GM12878 (cell line): ENCODE results near the gene DNAJC7. TPM values are rescaled to one million over a fixed set of nuclear protein-coding genes. Genes with fewer than 3 reads are reported as not detected.
A peak's percentile ranks its signal among the peaks of the same experiment; 100 is the strongest.

Experiments
- BCL11A ChIP-seq: IDR thresholded peaks from 2 replicates; pipeline ENCODE4 v1.6.1; 2011; ENCODE audit warnings: low read depth, low read length
- BHLHE40 ChIP-seq, 2 experiments: fragments of 450-650 bp in 1 of 2; IDR thresholded peaks; 2 replicates each; pipeline ENCODE4 v1.6.1; 2011 to 2017; ENCODE audit warnings: low read depth in 2 of 2, borderline replicate concordance in 1 of 2, improper control_type of control experiment in 1 of 2, low read length in 1 of 2, mild to moderate bottlenecking in 1 of 2
- BMI1 ChIP-seq: fragments of 450-650 bp; IDR thresholded peaks from 2 replicates; pipeline ENCODE4 v1.6.1; 2016; ENCODE audit warnings: mild to moderate bottlenecking, moderate library complexity, borderline replicate concordance
- CHD2 ChIP-seq: IDR thresholded peaks from 2 replicates; pipeline ENCODE4 v1.6.1; 2011; ENCODE audit warnings: low read depth, low read length, improper control_type of control experiment, borderline replicate concordance
- GATAD2B ChIP-seq: fragments of 450-650 bp; conservative IDR thresholded peaks from 2 replicates; pipeline ENCODE4 v1.6.1; 2017; ENCODE audit warnings: low read depth, mild to moderate bottlenecking, moderate library complexity
- HCFC1 ChIP-seq: fragments of 150-350 bp; IDR thresholded peaks from 2 replicates; pipeline ENCODE4 v1.6.1; 2014; ENCODE audit warnings: low read length
- HDAC6 ChIP-seq: fragments of 200-600 bp; sonication (generic); IDR thresholded peaks from one replicate; pipeline ENCODE4 v1.8.0; 2017; ENCODE audit warnings: antibody characterized with exemption; ENCODE audit not compliant: unreplicated experiment
- IRF4 ChIP-seq: IDR thresholded peaks from 2 replicates; pipeline ENCODE4 v1.6.1; 2011; ENCODE audit warnings: low read depth, low read length
- JUNB ChIP-seq: IDR thresholded peaks from 2 replicates; pipeline ENCODE4 v1.6.1; 2016; ENCODE audit warnings: antibody characterized with exemption, mild to moderate bottlenecking
- JUND ChIP-seq: IDR thresholded peaks from 2 replicates; pipeline ENCODE4 v1.6.1; 2012; ENCODE audit warnings: low read depth, mild to moderate bottlenecking, low read length, improper control_type of control experiment, moderate library complexity
- MXI1 ChIP-seq: fragments of 150-350 bp; IDR thresholded peaks from 2 replicates; pipeline ENCODE4 v1.6.1; 2011; ENCODE audit warnings: low read depth, mild to moderate bottlenecking, inconsistent platforms, low read length, improper control_type of control experiment
- RAD21 ChIP-seq: IDR thresholded peaks from 2 replicates; pipeline ENCODE4 v1.6.1; 2011; ENCODE audit warnings: mild to moderate bottlenecking, low read depth, low read length, moderate library complexity; ENCODE audit not compliant: insufficient read depth
- SMAD1 ChIP-seq: fragments of 450-650 bp; IDR thresholded peaks from 2 replicates; pipeline ENCODE4 v1.6.1; 2018; ENCODE audit warnings: mild to moderate bottlenecking, low read depth; ENCODE audit not compliant: partially characterized antibody
- SMAD5 ChIP-seq: IDR thresholded peaks from 2 replicates; pipeline ENCODE4 v1.6.1; 2016; ENCODE audit warnings: antibody characterized with exemption, low read depth
- SMC3 ChIP-seq: IDR thresholded peaks from 2 replicates; pipeline ENCODE4 v1.6.1; 2011; ENCODE audit warnings: low read length, improper control_type of control experiment, borderline replicate concordance
- SP1 ChIP-seq: IDR thresholded peaks from one replicate; pipeline ENCODE4 v1.6.1; 2011; ENCODE audit warnings: low read depth, low read length
- STAT1 ChIP-seq: fragments of 450-650 bp; conservative IDR thresholded peaks from 2 replicates; pipeline ENCODE4 v1.6.1; 2014; ENCODE audit warnings: antibody characterized with exemption, mild to moderate bottlenecking
- TCF3 ChIP-seq: IDR thresholded peaks from 2 replicates; pipeline ENCODE4 v1.6.1; 2012; ENCODE audit warnings: low read depth, mild to moderate bottlenecking, low read length, borderline replicate concordance; ENCODE audit not compliant: insufficient read depth
- YBX1 ChIP-seq: fragments of 450-650 bp; IDR thresholded peaks from 2 replicates; pipeline ENCODE4 v1.6.1; 2016; ENCODE audit warnings: antibody characterized with exemption
- ZNF217 ChIP-seq: fragments of 450-650 bp; IDR thresholded peaks from 2 replicates; pipeline ENCODE4 v1.6.1; 2017; ENCODE audit warnings: antibody characterized with exemption, mild to moderate bottlenecking
- polyA plus RNA-seq, 11 experiments: library from polyadenylated mRNA; depleted of rRNA in 4 of 11; unstranded in 6 of 11; stranded (reverse) in 5 of 11; fragments of >200 nt; fragmentation: Nextera tagmentation in 4 of 11; fragmentation: Illumina TruSeq in 1 of 11; extraction: Ambion mirVana in 4 of 11; extraction: Trizol in 1 of 11; gene quantifications; 1 replicate in 1 of 11; 2 replicates in 10 of 11; pipeline versions ENCODE4 v1.2.1 to v1.2.3, GENCODE V29; 2011 to 2016; ENCODE audit warnings: inconsistent platforms in 2 of 11, missing spikeins in 2 of 11, low read depth in 1 of 11
- total RNA-seq, 4 experiments: library from RNA; depleted of rRNA in 3 of 4; stranded (reverse); fragments of >200 nt in 3 of 4; fragmentation: Illumina TruSeq in 1 of 4; extraction: Trizol in 1 of 4; gene quantifications; 2 replicates each; pipeline versions ENCODE4 v1.2.1 to v1.2.3, GENCODE V29; 2013 to 2021
- TF ChIP-seq, protein P1 (sequence below): IDR thresholded peaks from 2 replicates; pipeline ENCODE4 v1.6.1; 2012; ENCODE audit warnings: low read depth, low read length, improper control_type of control experiment
- TF ChIP-seq, protein P2 (sequence below), 3 experiments: IDR thresholded peaks in 2 of 3; conservative IDR thresholded peaks in 1 of 3; 2 replicates each; pipeline ENCODE4 v1.5.1; 2011; ENCODE audit warnings: low read depth in 3 of 3, low read length in 3 of 3, mild to moderate bottlenecking in 3 of 3, control low read depth in 2 of 3, moderate library complexity in 2 of 3, inconsistent platforms in 1 of 3, mixed read lengths in 1 of 3; ENCODE audit not compliant: control insufficient read depth in 2 of 3, insufficient read depth in 1 of 3; ENCODE audit errors: extremely low read depth in 1 of 3
- TF ChIP-seq, protein P3 (sequence below): IDR thresholded peaks from 2 replicates; pipeline ENCODE4 v1.6.1; 2012; ENCODE audit warnings: mild to moderate bottlenecking, low read depth, low read length
- TF ChIP-seq, protein P4 (sequence below): fragments of 450-650 bp; IDR thresholded peaks from 2 replicates; pipeline ENCODE4 v1.6.1; 2017; ENCODE audit warnings: mild to moderate bottlenecking, low read depth, inconsistent platforms; ENCODE audit not compliant: poor library complexity, severe bottlenecking

Gene DNAJC7
- total and polyA plus RNA-seq, 10 of the 15 experiments (the other 5 are each of a cell fraction or from before 2014, with no cell fraction given), result 60.1 to 173 (median 94.9) TPM

DNA sequence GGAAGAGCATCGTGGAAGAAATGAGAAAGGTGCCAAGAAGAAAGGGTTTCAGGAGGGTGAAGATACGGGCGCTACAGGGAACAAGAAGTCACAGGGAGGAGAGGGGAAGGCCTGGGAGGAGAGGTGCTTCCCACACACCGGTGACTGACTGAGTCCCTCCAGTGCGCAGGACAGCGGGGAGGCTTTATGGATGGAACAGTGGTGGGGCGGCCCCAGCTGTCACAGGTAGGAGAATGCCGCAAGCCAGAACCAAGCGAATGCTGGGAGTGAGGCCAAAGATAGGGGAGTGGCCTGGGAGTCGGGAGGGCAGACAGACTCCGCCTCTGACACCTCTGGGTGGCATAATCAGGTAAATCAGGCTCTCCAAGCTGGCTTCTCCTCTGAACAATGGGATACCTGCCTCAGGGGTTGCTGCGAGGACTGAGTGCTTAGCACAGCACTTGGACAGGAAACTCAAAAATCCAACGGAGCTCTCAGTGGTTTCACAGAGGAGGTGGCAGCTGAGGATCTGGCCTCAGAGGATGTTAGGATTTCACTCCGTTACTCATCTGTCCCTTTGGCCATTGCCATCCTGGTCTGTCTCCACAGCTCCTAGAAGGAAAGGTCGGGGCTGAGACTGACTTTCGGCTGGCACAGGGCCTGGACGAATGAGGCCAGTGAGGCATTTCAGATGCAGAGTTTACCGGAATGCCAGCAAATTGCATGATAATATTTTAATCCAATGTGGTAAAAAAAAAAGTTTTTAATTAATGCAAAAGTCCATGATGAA lies 51.4 kb downstream of the DNAJC7 start (continued):
- TF ChIP-seq GATAD2B, result 0 out of 2 replicates have a peak, but pooled peaks have one; percentile 17
- TF ChIP-seq, protein P1, sequence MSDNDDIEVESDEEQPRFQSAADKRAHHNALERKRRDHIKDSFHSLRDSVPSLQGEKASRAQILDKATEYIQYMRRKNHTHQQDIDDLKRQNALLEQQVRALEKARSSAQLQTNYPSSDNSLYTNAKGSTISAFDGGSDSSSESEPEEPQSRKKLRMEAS, result no peak
- no peak for TF ChIP-seq BCL11A
- TF ChIP-seq YBX1, result no peak
- no peak for TF ChIP-seq ZNF217
- TF ChIP-seq IRF4, result no peak
- TF ChIP-seq, protein P2, sequence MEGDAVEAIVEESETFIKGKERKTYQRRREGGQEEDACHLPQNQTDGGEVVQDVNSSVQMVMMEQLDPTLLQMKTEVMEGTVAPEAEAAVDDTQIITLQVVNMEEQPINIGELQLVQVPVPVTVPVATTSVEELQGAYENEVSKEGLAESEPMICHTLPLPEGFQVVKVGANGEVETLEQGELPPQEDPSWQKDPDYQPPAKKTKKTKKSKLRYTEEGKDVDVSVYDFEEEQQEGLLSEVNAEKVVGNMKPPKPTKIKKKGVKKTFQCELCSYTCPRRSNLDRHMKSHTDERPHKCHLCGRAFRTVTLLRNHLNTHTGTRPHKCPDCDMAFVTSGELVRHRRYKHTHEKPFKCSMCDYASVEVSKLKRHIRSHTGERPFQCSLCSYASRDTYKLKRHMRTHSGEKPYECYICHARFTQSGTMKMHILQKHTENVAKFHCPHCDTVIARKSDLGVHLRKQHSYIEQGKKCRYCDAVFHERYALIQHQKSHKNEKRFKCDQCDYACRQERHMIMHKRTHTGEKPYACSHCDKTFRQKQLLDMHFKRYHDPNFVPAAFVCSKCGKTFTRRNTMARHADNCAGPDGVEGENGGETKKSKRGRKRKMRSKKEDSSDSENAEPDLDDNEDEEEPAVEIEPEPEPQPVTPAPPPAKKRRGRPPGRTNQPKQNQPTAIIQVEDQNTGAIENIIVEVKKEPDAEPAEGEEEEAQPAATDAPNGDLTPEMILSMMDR (IDR thresholded peaks at IDR 0.05 in 2 of 3, conservative IDR thresholded peaks at IDR 0.05 in 1 of 3; ENCODE audit: control insufficient read depth in 2 of 3, extremely low read depth in 1 of 3, insufficient read depth in 1 of 3, low read depth in 3 of 3, low read length in 3 of 3), result peak in 1 of 3 experiments; percentile 17; a peak in 1 of 6 replicates
- TF ChIP-seq SMAD5, result no peak
- TF ChIP-seq TCF3, result no peak
- no peak for TF ChIP-seq SP1
- no peak for TF ChIP-seq JUNB
- TF ChIP-seq BMI1, result no peak
- no peak for TF ChIP-seq SMAD1
- 0 out of 2 replicates have a peak, but pooled peaks have one; percentile 12 for TF ChIP-seq MXI1
- TF ChIP-seq SMC3, result no peak
- TF ChIP-seq RAD21, result no peak
- no peak for TF ChIP-seq CHD2
- TF ChIP-seq, protein P3, sequence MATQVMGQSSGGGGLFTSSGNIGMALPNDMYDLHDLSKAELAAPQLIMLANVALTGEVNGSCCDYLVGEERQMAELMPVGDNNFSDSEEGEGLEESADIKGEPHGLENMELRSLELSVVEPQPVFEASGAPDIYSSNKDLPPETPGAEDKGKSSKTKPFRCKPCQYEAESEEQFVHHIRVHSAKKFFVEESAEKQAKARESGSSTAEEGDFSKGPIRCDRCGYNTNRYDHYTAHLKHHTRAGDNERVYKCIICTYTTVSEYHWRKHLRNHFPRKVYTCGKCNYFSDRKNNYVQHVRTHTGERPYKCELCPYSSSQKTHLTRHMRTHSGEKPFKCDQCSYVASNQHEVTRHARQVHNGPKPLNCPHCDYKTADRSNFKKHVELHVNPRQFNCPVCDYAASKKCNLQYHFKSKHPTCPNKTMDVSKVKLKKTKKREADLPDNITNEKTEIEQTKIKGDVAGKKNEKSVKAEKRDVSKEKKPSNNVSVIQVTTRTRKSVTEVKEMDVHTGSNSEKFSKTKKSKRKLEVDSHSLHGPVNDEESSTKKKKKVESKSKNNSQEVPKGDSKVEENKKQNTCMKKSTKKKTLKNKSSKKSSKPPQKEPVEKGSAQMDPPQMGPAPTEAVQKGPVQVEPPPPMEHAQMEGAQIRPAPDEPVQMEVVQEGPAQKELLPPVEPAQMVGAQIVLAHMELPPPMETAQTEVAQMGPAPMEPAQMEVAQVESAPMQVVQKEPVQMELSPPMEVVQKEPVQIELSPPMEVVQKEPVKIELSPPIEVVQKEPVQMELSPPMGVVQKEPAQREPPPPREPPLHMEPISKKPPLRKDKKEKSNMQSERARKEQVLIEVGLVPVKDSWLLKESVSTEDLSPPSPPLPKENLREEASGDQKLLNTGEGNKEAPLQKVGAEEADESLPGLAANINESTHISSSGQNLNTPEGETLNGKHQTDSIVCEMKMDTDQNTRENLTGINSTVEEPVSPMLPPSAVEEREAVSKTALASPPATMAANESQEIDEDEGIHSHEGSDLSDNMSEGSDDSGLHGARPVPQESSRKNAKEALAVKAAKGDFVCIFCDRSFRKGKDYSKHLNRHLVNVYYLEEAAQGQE, result no peak
- TF ChIP-seq, protein P4, sequence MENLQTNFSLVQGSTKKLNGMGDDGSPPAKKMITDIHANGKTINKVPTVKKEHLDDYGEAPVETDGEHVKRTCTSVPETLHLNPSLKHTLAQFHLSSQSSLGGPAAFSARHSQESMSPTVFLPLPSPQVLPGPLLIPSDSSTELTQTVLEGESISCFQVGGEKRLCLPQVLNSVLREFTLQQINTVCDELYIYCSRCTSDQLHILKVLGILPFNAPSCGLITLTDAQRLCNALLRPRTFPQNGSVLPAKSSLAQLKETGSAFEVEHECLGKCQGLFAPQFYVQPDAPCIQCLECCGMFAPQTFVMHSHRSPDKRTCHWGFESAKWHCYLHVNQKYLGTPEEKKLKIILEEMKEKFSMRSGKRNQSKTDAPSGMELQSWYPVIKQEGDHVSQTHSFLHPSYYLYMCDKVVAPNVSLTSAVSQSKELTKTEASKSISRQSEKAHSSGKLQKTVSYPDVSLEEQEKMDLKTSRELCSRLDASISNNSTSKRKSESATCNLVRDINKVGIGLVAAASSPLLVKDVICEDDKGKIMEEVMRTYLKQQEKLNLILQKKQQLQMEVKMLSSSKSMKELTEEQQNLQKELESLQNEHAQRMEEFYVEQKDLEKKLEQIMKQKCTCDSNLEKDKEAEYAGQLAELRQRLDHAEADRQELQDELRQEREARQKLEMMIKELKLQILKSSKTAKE, result no peak
- TF ChIP-seq HDAC6, result no peak
- TF ChIP-seq HCFC1, result no peak
- TF ChIP-seq JUND, result no peak
- TF ChIP-seq STAT1, result no peak
- no peak for TF ChIP-seq BHLHE40 (IDR thresholded peaks at IDR 0.05; ENCODE audit: borderline replicate concordance in 1 of 2, low read depth in 2 of 2, low read length in 1 of 2)
